ENCODE results near the gene FADS6.

FADS6 gene

GRCh38 chr17:74892974-74893911 lies at the start of gene FADS6:
Gene FADS6, minus strand, starts transcription at chr17:74893633. Its CDS starts 38 bp downstream, at chr17:74893595.
- DNase-seq = no peak

DNA sequence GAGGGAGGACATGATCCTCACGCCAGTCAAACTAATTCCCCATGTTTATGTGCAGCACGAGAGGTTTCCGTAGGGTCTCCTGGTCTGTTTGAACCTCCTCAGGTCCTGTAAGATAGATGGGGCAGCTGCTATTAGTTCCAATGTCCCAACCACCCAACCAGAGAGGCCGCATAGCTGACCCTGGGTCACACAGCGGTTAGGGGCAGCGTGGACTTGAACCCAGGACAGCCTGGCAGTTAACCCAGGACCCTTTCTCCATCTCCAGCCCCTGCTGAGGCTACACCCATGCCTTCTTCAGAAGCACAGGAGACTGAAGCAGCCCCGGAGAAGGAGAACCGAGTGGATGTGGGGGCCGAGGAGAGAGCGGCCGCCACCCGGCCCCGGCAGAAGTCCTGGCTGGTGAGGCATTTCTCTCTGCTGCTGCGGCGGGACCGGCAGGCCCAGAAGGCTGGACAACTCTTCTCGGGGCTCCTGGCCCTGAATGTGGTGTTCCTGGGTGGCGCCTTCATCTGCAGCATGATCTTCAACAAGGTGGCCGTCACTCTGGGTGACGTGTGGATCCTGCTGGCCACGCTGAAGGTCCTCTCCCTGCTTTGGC lies 47.8 kb upstream of the FADS6 start:
- DNase-seq = no peak

DNA sequence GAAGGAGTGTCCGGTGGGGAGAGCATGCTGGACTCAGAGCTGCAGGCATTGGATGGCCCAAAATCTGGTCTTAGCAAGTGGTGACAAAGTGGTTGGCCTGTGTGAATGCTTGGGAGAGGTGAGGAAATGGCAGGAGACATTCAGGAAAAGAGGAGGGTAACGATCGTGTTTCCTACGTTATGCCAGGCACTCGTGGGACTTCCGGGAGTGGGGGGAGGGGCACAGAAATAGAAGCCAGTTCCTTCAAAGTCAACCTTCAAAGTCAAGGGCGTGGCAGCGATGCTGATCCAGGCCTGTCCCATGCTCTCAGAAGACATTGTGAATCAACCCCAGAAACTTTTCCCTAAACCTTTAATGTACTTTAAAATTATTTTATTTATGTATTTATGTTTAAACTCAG lies 46.1 kb upstream of the FADS6 start:
- DNase-seq = no peak

- DNase-seq = no peak
Measured at GRCh38 chr17:74938194-74938950, 44.9 kb upstream of the FADS6 start.

GRCh38 chr17:74937064-74938051 lies 43.9 kb upstream of the FADS6 start:
- DNase-seq = no peak

DNA sequence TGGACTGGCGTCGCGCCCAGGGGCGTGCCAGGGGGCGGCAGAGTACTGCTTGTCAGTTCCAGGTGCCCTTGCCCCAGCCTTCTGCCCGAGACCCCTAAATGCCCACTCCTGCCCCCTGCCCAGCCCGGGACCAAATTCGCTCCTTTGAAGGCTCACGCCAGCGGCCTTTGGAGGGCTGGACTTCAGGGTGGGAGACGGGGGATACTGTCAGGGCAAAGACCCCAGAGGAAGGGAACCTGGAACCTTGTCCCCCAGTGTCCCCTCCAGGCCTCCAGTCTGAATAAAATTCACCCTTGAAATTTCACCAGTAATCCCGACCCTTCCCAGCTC lies 43.0 kb upstream of the FADS6 start:
- DNase-seq = no peak

- no peak for DNase-seq
Measured at GRCh38 chr17:74935585-74936469, 42.4 kb upstream of the FADS6 start, which contains the start of gene OTOP3. Gene OTOP3, plus strand, starts transcription at chr17:74935898. Its CDS starts 24 bp downstream, at chr17:74935922.

DNA sequence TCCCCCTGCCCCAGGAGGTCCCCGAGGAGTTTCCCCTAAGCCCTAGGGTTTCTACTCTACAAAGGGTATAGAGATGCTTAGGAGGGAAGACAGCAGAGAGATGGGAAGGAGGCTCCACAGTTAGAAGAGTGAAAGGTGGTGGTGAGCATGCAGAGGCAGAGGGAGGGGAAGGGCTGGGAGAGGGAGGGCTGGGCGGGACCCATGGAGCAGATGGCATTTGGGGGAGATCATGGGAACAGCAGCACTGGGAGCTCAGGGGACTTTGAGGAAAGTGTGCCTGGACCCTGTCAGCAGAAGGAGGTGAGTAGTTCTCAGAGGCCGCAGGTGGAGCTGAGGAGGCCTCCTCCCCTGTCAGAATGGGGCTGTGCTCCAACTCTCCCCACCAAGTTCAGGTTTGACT lies 41.6 kb upstream of the FADS6 start:
- DNase-seq = no peak

DNA sequence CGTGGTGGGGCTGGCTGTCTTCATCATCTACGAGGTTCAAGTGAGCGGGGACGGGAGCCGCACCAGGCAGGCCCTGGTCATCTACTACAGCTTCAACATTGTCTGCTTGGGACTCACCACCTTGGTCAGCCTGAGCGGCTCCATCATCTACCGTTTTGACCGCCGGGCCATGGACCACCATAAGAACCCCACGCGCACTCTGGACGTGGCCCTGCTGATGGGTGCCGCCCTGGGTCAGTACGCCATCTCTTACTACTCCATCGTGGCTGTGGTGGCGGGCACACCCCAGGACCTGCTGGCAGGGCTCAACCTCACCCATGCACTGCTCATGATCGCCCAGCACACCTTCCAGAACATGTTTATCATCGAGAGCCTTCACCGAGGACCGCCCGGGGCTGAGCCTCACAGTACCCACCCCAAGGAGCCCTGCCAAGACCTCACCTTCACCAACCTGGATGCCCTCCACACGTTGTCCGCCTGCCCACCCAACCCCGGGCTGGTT lies 37.2 kb upstream of the FADS6 start:
- no peak for DNase-seq

DNA sequence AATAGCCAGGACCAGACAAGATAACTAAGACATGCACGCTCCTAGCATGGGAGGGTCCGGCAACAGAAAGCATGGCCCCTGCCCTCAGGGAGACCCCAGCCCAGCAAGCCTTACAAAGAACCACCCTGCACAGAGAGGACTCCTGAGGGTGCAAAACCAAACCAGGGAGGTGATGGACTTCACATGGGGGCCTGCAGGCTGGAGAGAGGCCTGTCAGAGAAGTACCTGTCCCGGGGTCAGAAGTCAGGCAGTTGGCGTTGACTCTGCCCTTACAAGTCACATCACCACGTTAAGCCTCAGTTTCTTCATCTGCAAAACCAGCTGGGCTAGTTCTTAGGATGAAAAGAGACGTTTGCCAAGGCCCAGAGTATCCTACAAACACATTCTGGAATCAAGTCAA lies 35.4 kb upstream of the FADS6 start:
- no peak for DNase-seq

DNA sequence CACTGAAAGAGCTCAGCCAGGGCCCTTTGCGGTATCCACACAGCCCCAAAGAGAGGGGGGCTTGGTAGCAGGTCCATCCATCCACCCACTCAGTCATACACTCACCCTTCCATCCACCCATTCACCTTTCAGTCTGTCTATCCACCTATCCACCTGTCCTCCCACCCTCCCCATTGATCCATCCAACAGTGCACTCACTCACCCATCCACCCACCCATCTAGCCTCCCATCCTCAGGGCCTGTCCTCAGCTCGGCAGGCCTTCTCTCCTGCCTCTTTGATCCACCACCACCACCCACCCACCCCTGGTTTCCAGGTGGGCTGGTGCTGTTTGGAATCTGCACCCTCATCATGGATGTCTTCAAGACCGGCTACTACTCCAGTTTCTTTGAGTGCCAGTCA lies 31.8 kb upstream of the FADS6 start:
- DNase-seq = no peak

DNA sequence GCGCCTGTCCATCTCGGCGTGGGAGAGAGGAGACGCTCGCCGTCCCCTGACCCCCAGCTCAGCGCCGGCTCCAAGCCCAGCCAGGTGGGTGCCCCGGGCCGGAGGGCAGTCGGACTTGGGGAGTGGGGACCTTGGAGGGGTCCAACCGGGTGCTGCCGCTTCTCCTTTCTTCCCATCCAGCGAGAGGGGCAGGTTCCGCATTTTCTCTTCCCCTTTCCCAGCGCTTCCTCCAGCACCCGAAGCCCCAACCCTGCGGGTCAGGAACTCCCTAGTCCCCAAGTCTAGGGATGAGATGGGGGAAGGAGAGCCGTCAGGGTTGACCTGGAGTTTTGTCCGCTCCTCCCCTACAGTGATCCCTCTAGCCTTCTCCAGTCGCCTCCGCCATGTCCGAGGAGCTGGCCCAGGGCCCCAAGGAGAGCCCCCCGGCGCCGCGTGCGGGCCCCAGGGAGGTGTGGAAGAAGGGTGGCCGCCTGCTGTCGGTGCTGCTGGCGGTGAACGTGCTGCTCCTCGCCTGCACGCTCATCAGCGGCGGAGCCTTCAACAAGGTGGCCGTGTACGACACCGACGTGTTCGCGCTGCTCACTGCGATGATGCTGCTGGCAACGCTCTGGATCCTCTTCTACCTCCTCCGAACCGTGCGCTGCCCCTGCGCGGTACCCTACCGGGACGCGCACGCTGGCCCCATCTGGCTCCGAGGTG lies 31.0 kb upstream of the FADS6 start, which contains the start of gene OTOP2:
Gene OTOP2, plus strand, starts transcription at position 24 of the 699 bp plus-strand sequence. Its CDS starts 360 bp downstream, at position 384.
- DNase-seq = no peak

GRCh38 chr17:74923538-74924249 lies 30.3 kb upstream of the FADS6 start:
- no peak for DNase-seq

- DNase-seq = no peak
Measured at GRCh38 chr17:74922694-74923537, 29.5 kb upstream of the FADS6 start, which contains the start of gene USH1G. Gene USH1G, minus strand, starts transcription at chr17:74923255. Its CDS starts 182 bp downstream, at chr17:74923073.

- DNase-seq = no peak
Measured at GRCh38 chr17:74922172-74922571, 28.7 kb upstream of the FADS6 start.

GRCh38 chr17:74921769-74922168 lies 28.3 kb upstream of the FADS6 start:
- DNase-seq = no peak

- no peak for DNase-seq
Measured at GRCh38 chr17:74921026-74921681, 27.7 kb upstream of the FADS6 start.

GRCh38 chr17:74920642-74921025 lies 27.2 kb upstream of the FADS6 start:
- no peak for DNase-seq
